GM23338 (cell line): ENCODE data around the gene ATP10A.

Source experiments
- CTCF ChIP-seq, 2 experiments: fragments of 200-600 bp in 1 of 2; sonication (generic) in 1 of 2; conservative IDR thresholded peaks; 2 replicates each; pipeline versions ENCODE4 v1.5.1 to v1.6.1; 2016 to 2017; ENCODE audit warnings: antibody characterized with exemption in 2 of 2, low read depth in 2 of 2, mild to moderate bottlenecking in 2 of 2, moderate library complexity in 1 of 2
- ETS1 ChIP-seq: IDR thresholded peaks from 2 replicates; pipeline ENCODE4 v1.6.1; 2016; ENCODE audit warnings: antibody characterized with exemption
- EZH2 ChIP-seq: fragments of 200-600 bp; sonication (generic); IDR thresholded peaks from one replicate; pipeline ENCODE4 v1.8.0; 2017; ENCODE audit warnings: antibody characterized with exemption, mild to moderate bottlenecking, low read depth; ENCODE audit not compliant: unreplicated experiment
- EZH2phosphoT487 ChIP-seq: fragments of 200-600 bp; sonication (generic); IDR thresholded peaks from one replicate; pipeline ENCODE4 v1.8.1; 2018; ENCODE audit warnings: antibody characterized with exemption; ENCODE audit not compliant: unreplicated experiment
- JUNB ChIP-seq: IDR thresholded peaks from one replicate; pipeline ENCODE4 v1.6.1; 2016; ENCODE audit warnings: antibody characterized with exemption; ENCODE audit not compliant: unreplicated experiment
- POLR2AphosphoS5 ChIP-seq: IDR thresholded peaks from 2 replicates; pipeline ENCODE4 v1.6.1; 2016; ENCODE audit warnings: antibody characterized with exemption, low read depth
- STAT1 ChIP-seq: IDR thresholded peaks from one replicate; pipeline ENCODE4 v1.6.1; 2016; ENCODE audit warnings: antibody characterized with exemption; ENCODE audit not compliant: unreplicated experiment

GRCh38 chr15:25848325-25848724, 14.8 kb downstream of the ATP10A start:
- TF ChIP-seq CTCF (conservative IDR thresholded peaks at IDR 0.05; ENCODE audit: low read depth in 2 of 2) (no peak), EZH2 (no peak), EZH2phosphoT487 (no peak), POLR2AphosphoS5 (no peak), STAT1 (no peak), ETS1 (no peak), JUNB (no peak)
